GM12875 (cell line): ENCODE measurements around the gene MEI4.

ENCODE experiments used
- H3K4me3 ChIP-seq: one replicate; pipeline ENCODE4 v1.5.1; 2011; ENCODE audit warnings: low read depth, low read length, control low read depth
- CTCF ChIP-seq: IDR thresholded peaks from 2 replicates; pipeline ENCODE4 v1.5.1; 2011; ENCODE audit warnings: low read depth, mild to moderate bottlenecking, control low read depth, inconsistent platforms, low read length, moderate library complexity, borderline replicate concordance; ENCODE audit not compliant: insufficient read depth

MEI4 gene

GRCh38 chr6:77652739-77653138 lies at the start of gene MEI4:
Gene MEI4, plus strand, starts transcription at chr6:77653039. Its CDS starts 37,633 bp downstream, at chr6:77690672.
- no peak for TF ChIP-seq CTCF

GRCh38 chr6:77604476-77604875 lies 48.4 kb upstream of the MEI4 start:
- no peak overlapping the region for H3K4me3 ChIP-seq
- TF ChIP-seq CTCF, result no peak

More at GRCh38 chr6:77652739-77653138, at the start of gene MEI4:
- no peak within 1 kb of the TSS for H3K4me3 ChIP-seq

GRCh38 chr6:77607004-77607403 lies 45.8 kb upstream of the MEI4 start:
- no peak for TF ChIP-seq CTCF
- no peak overlapping the region for H3K4me3 ChIP-seq

- no peak for TF ChIP-seq CTCF
- no peak overlapping the region for H3K4me3 ChIP-seq
Observed at GRCh38 chr6:77609106-77609505, 43.7 kb upstream of the MEI4 start.

- TF ChIP-seq CTCF, result no peak
Observed at GRCh38 chr6:77619114-77619513, 33.7 kb upstream of the MEI4 start.

GRCh38 chr6:77620278-77620882 lies 32.5 kb upstream of the MEI4 start:
- H3K4me3 ChIP-seq, result no peak overlapping the region
- TF ChIP-seq CTCF, result peak; percentile 37; the same call in 1 of the 2 replicates

More at GRCh38 chr6:77619114-77619513, 33.7 kb upstream of the MEI4 start:
- H3K4me3 ChIP-seq, result no peak overlapping the region

- TF ChIP-seq CTCF, result no peak
- no peak overlapping the region for H3K4me3 ChIP-seq
Observed at GRCh38 chr6:77624515-77624914, 28.3 kb upstream of the MEI4 start.
